ENCODE data around the gene HYAL3. TPM values are rescaled to one million over a fixed set of nuclear protein-coding genes. Genes with fewer than 3 reads are reported as not detected.
"Not testable (repeated sequence)": the region's sequence is repeated elsewhere in the genome, so short reads cannot be mapped to it uniquely, and the experiment has no call there.

The HYAL3 gene
- total and polyA plus RNA-seq, 2 of the 13 experiments (the other 11 are each of a cell fraction or from before 2014, with no cell fraction given): 5.5 to 10.4 TPM

GRCh38 chr3:50314342-50314741 lies 15.1 kb upstream of the HYAL3 start (continued):
- TF ChIP-seq HOMEZ (CRISPR knock-in tag; IDR thresholded peaks at IDR 0.05; ENCODE audit: low read depth) (no peak), ARID5B (CRISPR knock-in tag; IDR thresholded peaks at IDR 0.05) (no peak), HNRNPK (IDR thresholded peaks at IDR 0.05; ENCODE audit: low read depth, low read length, poor library complexity, severe bottlenecking) (no peak), CCAR2 (optimal IDR thresholded peaks at IDR 0.05; ENCODE audit: low read depth, low read length) (no peak), FIP1L1 (IDR thresholded peaks at IDR 0.05; ENCODE audit: borderline replicate concordance, insufficient read depth, low read depth, low read length) (no peak), ZNF841 (CRISPR knock-in tag; IDR thresholded peaks at IDR 0.05; ENCODE audit: borderline replicate concordance) (no peak)

- BruUV-seq (replicated peaks); H3K4me2 ChIP-seq (ENCODE audit: low read depth, low read length); H3K79me2 ChIP-seq (ENCODE audit: insufficient read depth, low read length); intact Hi-C loops (cut with micrococcal nuclease; ENCODE audit: unreplicated experiment); H3K9ac ChIP-seq (ENCODE audit: insufficient read depth, low read depth, low read length); in situ Hi-C loops (cut with HindIII; ENCODE audit: extremely low pct_ligation_motif_present, low pct_unique_long_range_greater_than_20kb); H3K36me3 ChIP-seq (replicated peaks in 1 of 2; ENCODE audit: control insufficient read depth in 1 of 2, insufficient read depth in 2 of 2, low read length in 2 of 2); FAIRE-seq; H2AFZ ChIP-seq (ENCODE audit: low read length); H3K4me3 ChIP-seq (replicated peaks in 1 of 3; ENCODE audit: insufficient read depth in 1 of 3, low read depth in 2 of 3, low read length in 3 of 3); H4K20me1 ChIP-seq (ENCODE audit: insufficient read depth, low read length); H3K27me3 ChIP-seq (ENCODE audit: control insufficient read depth in 1 of 2, insufficient read depth in 2 of 2, low read length in 2 of 2); DNase-seq (ENCODE audit: low spot score); H3K9me3 ChIP-seq (ENCODE audit: low read length); CTCF ChIA-PET (ENCODE audit: low intra/inter-chr PET ratio, low total read pairs); H3K27ac ChIP-seq (ENCODE audit: extremely low read length, insufficient read depth, low read length); ATAC-seq; POLR2A ChIA-PET: not testable (repeated sequence)
- peaks cover 24% of the 10 kb centered on the region for H3K4me1 ChIP-seq (ENCODE audit: insufficient read depth, low read length)
- WGBS (ENCODE audit: low lambda C conversion rate): 100% methylated on average over 5 of the region's 32 CpGs
Measured at GRCh38 chr3:50312041-50312440, 12.8 kb upstream of the HYAL3 start.
